ENCODE measurements around the gene TET1. TPM values are rescaled to one million over a fixed set of nuclear protein-coding genes. Genes with fewer than 3 reads are reported as not detected.

Gene TET1
- total and polyA plus RNA-seq, 7 donors = 0.04 to 1.8 (median 0.66) TPM

- intact Hi-C loops (cut with DNase I) = loop anchor here in 1 of 2 donors (10.0 kb wide), 1 partner anchor 166 kb away; the partner anchor contains the start of gene CCAR1
- H3K4me3 ChIP-seq = no peak overlapping the region
- no peak overlapping the region for H3K27ac ChIP-seq
- peaks cover 0 to 17% (median 2%) of the 10 kb centered on the region in 3 donors for H3K27me3 ChIP-seq (ENCODE audit: insufficient read depth in 3 of 3, low read length in 2 of 3)
- TF ChIP-seq, protein P1, sequence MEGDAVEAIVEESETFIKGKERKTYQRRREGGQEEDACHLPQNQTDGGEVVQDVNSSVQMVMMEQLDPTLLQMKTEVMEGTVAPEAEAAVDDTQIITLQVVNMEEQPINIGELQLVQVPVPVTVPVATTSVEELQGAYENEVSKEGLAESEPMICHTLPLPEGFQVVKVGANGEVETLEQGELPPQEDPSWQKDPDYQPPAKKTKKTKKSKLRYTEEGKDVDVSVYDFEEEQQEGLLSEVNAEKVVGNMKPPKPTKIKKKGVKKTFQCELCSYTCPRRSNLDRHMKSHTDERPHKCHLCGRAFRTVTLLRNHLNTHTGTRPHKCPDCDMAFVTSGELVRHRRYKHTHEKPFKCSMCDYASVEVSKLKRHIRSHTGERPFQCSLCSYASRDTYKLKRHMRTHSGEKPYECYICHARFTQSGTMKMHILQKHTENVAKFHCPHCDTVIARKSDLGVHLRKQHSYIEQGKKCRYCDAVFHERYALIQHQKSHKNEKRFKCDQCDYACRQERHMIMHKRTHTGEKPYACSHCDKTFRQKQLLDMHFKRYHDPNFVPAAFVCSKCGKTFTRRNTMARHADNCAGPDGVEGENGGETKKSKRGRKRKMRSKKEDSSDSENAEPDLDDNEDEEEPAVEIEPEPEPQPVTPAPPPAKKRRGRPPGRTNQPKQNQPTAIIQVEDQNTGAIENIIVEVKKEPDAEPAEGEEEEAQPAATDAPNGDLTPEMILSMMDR (IDR thresholded peaks at IDR 0.05) = no peak
- H3K9me3 ChIP-seq = no peaks in the 10 kb centered on the region
- ATAC-seq = no peak
- no peak for DNase-seq
- peaks cover 2% of the 10 kb centered on the region for H3K4me1 ChIP-seq
- no peaks in the 10 kb centered on the region for H3K36me3 ChIP-seq (ENCODE audit: insufficient read depth in 1 of 2, low read depth in 1 of 2)
- 52 to 55% (median 53%) methylated on average over 4 of the region's 4 CpGs for WGBS, 3 donors
Observed at GRCh38 chr10:68559251-68559650, 886 bp upstream of the TET1 start.

DNA sequence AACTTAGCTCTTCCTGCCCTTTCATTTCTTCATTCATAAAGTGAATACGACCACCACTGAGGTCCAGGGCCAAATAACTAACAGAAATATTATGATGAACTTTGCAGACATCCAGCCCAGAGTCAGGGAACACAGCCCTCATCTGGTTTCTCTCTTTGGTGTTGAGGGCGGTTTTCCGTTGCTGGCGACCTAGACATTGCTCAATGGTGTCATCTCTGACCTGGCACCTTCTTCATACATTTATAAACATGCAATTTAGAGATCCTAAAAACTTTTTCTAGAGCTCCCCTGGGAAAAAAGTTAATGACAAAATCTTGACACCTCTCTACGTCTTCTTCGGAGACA lies 324 bp upstream of the TET1 start:
- intact Hi-C loops (cut with DNase I) = loop anchor here in 1 of 2 donors (5.0 to 10.0 kb wide), 2 partner anchors 42 to 165 kb away; partner anchors contain the start of gene CCAR1
- H3K9me3 ChIP-seq = no peaks in the 10 kb centered on the region
- H3K27ac ChIP-seq = no peak overlapping the region
- peak overlapping the region; percentile 73 for H3K4me3 ChIP-seq
- ATAC-seq (peak in 2 of 4 donors; percentile 46 to 52), DNase-seq (peak in 1 of 2 donors; percentile 25)
- WGBS, 3 donors = 5 to 13% (median 8%) methylated on average over 6 of the region's 6 CpGs
- H3K36me3 ChIP-seq (ENCODE audit: insufficient read depth in 1 of 2, low read depth in 1 of 2) = no peaks in the 10 kb centered on the region
- TF ChIP-seq, protein P1 (IDR thresholded peaks at IDR 0.05) = no peak
- peaks cover 2% of the 10 kb centered on the region for H3K4me1 ChIP-seq
- peaks cover 0 to 21% (median 2%) of the 10 kb centered on the region in 3 donors for H3K27me3 ChIP-seq (ENCODE audit: insufficient read depth in 3 of 3, low read length in 2 of 3)

DNA sequence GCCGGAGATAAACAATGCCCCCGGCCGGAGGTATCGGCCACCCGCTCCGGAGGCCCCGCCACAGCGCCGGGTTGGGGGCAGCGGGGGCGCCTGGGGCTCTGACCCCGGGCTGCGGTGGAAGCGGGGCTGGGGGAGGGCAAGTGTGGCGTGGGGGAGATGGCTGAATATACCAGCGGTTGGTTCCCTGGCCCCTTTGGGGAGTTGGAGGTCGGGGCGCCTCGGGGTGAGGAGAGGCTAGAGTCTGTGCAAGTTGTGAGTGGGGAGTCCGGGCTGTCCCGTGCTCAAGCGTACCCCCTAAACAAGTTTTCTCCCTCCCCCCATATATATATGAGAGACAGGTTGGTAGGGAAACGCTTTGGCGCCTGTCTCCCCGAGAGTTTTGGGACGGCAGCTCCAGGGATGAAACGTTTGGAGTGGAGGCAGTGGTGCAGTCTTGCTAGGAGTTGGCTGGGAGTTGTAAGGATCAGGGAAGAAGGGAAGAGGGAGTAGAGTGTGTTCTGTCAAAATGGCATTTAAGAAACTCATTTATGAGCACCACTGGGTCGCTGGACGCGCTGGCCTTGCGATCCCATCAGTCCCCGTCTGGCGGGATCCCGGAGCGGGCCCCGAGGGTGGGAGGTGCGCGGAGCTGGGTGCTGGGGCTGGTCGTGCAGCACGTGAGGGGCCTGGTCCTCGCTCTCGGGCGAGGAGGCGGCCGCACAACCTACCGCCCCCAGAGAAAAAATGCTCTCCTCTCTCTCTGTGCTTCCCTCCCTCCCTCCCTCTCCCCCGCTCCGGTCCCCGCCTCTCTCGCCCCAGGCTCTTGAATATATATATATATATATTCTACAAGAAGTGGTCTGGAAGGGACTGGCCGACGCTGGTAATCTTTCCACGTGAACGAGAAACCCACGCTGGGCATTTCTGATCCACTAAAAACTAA lies 1.1 kb downstream of the TET1 start:
- Histone ChIP-seq H3K4me1 (peaks cover 2% of the 10 kb centered on the region), H3K4me3 (peak overlapping the region; percentile 73), H3K27ac (no peak overlapping the region), H3K36me3 (ENCODE audit: insufficient read depth in 1 of 2, low read depth in 1 of 2) (no peaks in the 10 kb centered on the region), H3K27me3 (ENCODE audit: insufficient read depth in 3 of 3, low read length in 2 of 3) (peaks cover 0 to 24% (median 2%) of the 10 kb centered on the region in 3 donors), H3K9me3 (no peaks in the 10 kb centered on the region)
- intact Hi-C loops (cut with DNase I) = loop anchor here in 1 of 2 donors (5.0 kb wide), 1 partner anchor 41 kb away; no protein-coding TSS in a partner anchor
- DNase-seq (peak; percentile 24 to 57), ATAC-seq (peak; percentile 33 to 67 (median 52))
- 3 to 7% (median 4%) methylated on average over 40 to 54 of the region's 55 CpGs for WGBS, 3 donors
- TF ChIP-seq, protein P1 (IDR thresholded peaks at IDR 0.05) = no peak

DNA sequence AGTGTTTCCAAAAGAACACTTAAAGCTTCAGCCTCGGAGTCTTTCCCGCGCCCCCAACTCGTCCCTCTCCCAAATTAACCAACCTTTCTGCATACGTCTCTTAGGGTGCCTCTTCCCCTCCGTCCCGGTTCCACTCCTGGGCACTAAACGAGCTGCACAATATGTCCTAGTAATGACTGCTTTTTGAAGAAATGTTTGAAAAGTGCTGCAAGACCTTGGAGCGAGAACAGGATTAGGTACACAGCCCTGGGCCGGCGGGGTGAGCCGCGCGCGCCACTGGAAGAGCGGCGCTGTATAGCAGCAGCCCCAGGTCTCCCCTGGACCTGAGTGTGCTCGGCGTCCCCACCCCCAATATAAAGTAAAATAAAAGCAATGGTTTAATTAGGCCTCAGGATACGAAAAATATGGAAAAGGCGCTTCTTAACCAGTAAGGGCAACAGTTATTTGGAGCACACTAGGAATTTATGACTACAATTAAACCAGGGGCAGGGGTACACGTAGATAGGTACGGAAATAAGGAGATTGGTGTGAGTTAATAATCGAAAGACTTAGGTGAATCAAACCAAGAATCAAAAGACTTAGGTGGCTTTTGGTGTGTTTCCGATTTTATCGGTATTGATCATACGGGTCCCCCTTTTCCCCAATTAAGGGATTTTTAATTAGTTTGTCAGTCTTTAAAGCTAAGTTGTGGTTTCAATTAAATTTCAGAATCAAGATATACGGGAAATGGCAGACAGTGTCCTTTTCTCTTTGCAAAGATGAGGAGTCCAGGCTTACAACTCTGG lies 1.9 kb downstream of the TET1 start:
- WGBS, 3 donors = 41 to 50% (median 46%) methylated on average over 28 of the region's 28 CpGs
- peak overlapping the region; percentile 73 for H3K4me3 ChIP-seq
- no peaks in the 10 kb centered on the region for H3K36me3 ChIP-seq (ENCODE audit: insufficient read depth in 1 of 2, low read depth in 1 of 2)
- ATAC-seq (peak in 2 of 4 donors; percentile 44 to 48), DNase-seq (no peak)
- peaks cover 0 to 24% (median 2%) of the 10 kb centered on the region in 3 donors for H3K27me3 ChIP-seq (ENCODE audit: insufficient read depth in 3 of 3, low read length in 2 of 3)
- H3K4me1 ChIP-seq = peaks cover 2% of the 10 kb centered on the region
- no peaks in the 10 kb centered on the region for H3K9me3 ChIP-seq
- H3K27ac ChIP-seq = no peak overlapping the region
- intact Hi-C loops (cut with DNase I) = loop anchor here in 1 of 2 donors (5.0 kb wide), 1 partner anchor 40 kb away; no protein-coding TSS in a partner anchor
- TF ChIP-seq, protein P1 (IDR thresholded peaks at IDR 0.05) = no peak
